Measurements from ENCODE around the gene GAS6.
A peak's percentile ranks its signal among the peaks of the same experiment; 100 is the strongest.
"Not testable (repeated sequence)": the region's sequence is repeated elsewhere in the genome, so short reads cannot be mapped to it uniquely, and the experiment has no call there.

GAS6 gene

GRCh38 chr13:113863524-113864272 is at the start of gene GAS6:
Gene GAS6, minus strand, starts transcription at chr13:113864076. Its CDS starts 156 bp downstream, at chr13:113863920.
- no peak for DNase-seq (ENCODE audit: low spot score)

GRCh38 chr13:113913408-113913807 is 49.5 kb upstream of the GAS6 start:
- not testable (repeated sequence) for DNase-seq (ENCODE audit: low spot score)

- no peak for DNase-seq (ENCODE audit: low spot score)
Observed at GRCh38 chr13:113912596-113912995, 48.7 kb upstream of the GAS6 start.

GRCh38 chr13:113907635-113908617 is 44.0 kb upstream of the GAS6 start:
- DNase-seq (ENCODE audit: low spot score) = no peak

GRCh38 chr13:113906571-113906970 is 42.7 kb upstream of the GAS6 start:
- no peak for DNase-seq (ENCODE audit: low spot score)

- DNase-seq (ENCODE audit: low spot score) = no peak
Observed at GRCh38 chr13:113905942-113906341, 42.1 kb upstream of the GAS6 start.

GRCh38 chr13:113905018-113905417 is 41.1 kb upstream of the GAS6 start:
- no peak for DNase-seq (ENCODE audit: low spot score)

GRCh38 chr13:113904411-113904810 is 40.5 kb upstream of the GAS6 start:
- peak; percentile 26 for DNase-seq (ENCODE audit: low spot score)

- no peak for DNase-seq (ENCODE audit: low spot score)
Observed at GRCh38 chr13:113903912-113904311, 40.0 kb upstream of the GAS6 start.

GRCh38 chr13:113902986-113903775 is 39.3 kb upstream of the GAS6 start:
- DNase-seq (ENCODE audit: low spot score) = no peak

- no peak for DNase-seq (ENCODE audit: low spot score)
Observed at GRCh38 chr13:113902481-113902880, 38.6 kb upstream of the GAS6 start.

- no peak for DNase-seq (ENCODE audit: low spot score)
Observed at GRCh38 chr13:113901642-113902041, 37.8 kb upstream of the GAS6 start.

- no peak for DNase-seq (ENCODE audit: low spot score)
Observed at GRCh38 chr13:113901231-113901630, 37.4 kb upstream of the GAS6 start.

GRCh38 chr13:113900646-113901045 is 36.8 kb upstream of the GAS6 start:
- no peak for DNase-seq (ENCODE audit: low spot score)

GRCh38 chr13:113898391-113898790 is 34.5 kb upstream of the GAS6 start:
- DNase-seq (ENCODE audit: low spot score) = no peak

GRCh38 chr13:113897966-113898365 is 34.1 kb upstream of the GAS6 start:
- DNase-seq (ENCODE audit: low spot score) = no peak

- no peak for DNase-seq (ENCODE audit: low spot score)
Observed at GRCh38 chr13:113897161-113897560, 33.3 kb upstream of the GAS6 start.

- DNase-seq (ENCODE audit: low spot score) = no peak
Observed at GRCh38 chr13:113895436-113895835, 31.6 kb upstream of the GAS6 start.

GRCh38 chr13:113890774-113891480 is 27.1 kb upstream of the GAS6 start:
- DNase-seq (ENCODE audit: low spot score) = no peak

- DNase-seq (ENCODE audit: low spot score) = no peak
Observed at GRCh38 chr13:113889467-113889866, 25.6 kb upstream of the GAS6 start.

GRCh38 chr13:113888701-113889330 is 24.9 kb upstream of the GAS6 start:
- DNase-seq (ENCODE audit: low spot score) = no peak
